Mesothelial cell of epicardium (in vitro differentiated cells): Measurements from ENCODE around the gene NOM1. TPM values are rescaled to one million over a fixed set of nuclear protein-coding genes. Genes with fewer than 3 reads are reported as not detected.

Experiments used
- DNase-seq, 2 experiments: peaks; one replicate each; pipeline ENCODE4 v3.0.0; 2021; ENCODE audit warnings: low spot score in 2 of 2; ENCODE audit not compliant: unreplicated experiment in 2 of 2
- H3K27ac Mint-ChIP-seq: 2 replicates; pipeline ENCODE4 v1.8.0; 2021; ENCODE audit warnings: mixed read lengths
- H3K27me3 Mint-ChIP-seq: 2 replicates; pipeline ENCODE4 v1.8.0; 2021; ENCODE audit warnings: low read depth, mixed read lengths
- H3K36me3 Mint-ChIP-seq: 2 replicates; pipeline ENCODE4 v1.8.0; 2021; ENCODE audit warnings: mixed read lengths
- H3K4me1 Mint-ChIP-seq: 2 replicates; pipeline ENCODE4 v1.8.0; 2021; ENCODE audit warnings: mixed read lengths
- H3K4me3 Mint-ChIP-seq: 2 replicates; pipeline ENCODE4 v1.8.0; 2021; ENCODE audit warnings: mild to moderate bottlenecking, moderate library complexity, mixed read lengths
- H3K9me3 Mint-ChIP-seq: 2 replicates; pipeline ENCODE4 v1.8.0; 2021; ENCODE audit warnings: mixed read lengths
- CTCF ChIP-seq: fragments of 200-600 bp; sonication (generic); IDR thresholded peaks from one replicate; pipeline ENCODE4 v1.5.0; 2021; ENCODE audit warnings: antibody characterized with exemption; ENCODE audit not compliant: unreplicated experiment
- total RNA-seq: library from RNA; stranded (reverse); gene quantifications from 3 replicates; pipeline ENCODE4 v1.2.1, GENCODE V29; 2021

Gene NOM1
- total RNA-seq, 1 donor from 2014 or later = 29.1 TPM

GRCh38 chr7:157018997-157019608, 69.6 kb downstream of the NOM1 start:
- DNase-seq = no peak
- Mint-ChIP-seq H3K27ac (no peak overlapping the region), H3K36me3 (no peaks in the 10 kb centered on the region), H3K27me3 (peaks cover 95% of the 10 kb centered on the region), H3K4me3 (peak overlapping the region; percentile 59), H3K9me3 (no peaks in the 10 kb centered on the region), H3K4me1 (peaks cover 6% of the 10 kb centered on the region)
- TF ChIP-seq CTCF = no peak

DNA sequence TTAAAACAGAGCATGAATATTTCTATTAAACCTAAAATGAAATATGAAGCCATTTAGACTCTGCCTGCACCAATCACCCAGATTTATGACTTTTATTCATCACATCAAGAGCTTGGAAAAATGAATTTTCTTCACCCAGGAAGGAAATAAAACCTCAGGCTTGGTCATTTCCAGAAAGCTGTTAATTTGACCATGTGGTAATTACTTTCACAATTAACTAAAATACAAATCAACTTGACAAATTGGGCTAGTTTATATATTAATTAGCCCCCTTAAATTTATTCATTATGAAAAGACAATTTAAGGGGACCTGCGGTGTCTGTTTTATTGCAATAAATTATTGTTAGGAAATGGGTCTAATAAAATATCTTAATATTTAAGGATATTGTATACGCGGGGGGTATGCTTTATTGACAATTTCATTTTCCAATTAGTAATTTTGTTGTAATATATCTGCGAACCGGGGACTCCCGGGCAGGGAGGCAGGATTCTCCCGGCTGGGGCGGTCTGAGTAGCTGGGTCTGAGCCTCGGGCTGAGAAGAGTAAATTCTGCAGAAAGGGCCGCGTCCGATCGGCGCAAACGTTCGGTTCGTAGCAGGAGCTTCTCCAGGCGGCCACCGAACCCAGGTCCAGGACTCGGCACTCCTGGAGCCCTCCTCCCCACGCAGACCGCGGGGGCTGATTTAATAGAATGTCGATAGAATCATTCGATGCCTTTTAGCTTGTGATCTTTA, 70.4 kb downstream of the NOM1 start:
- H3K27ac Mint-ChIP-seq = no peak overlapping the region
- H3K4me3 Mint-ChIP-seq = no peak overlapping the region
- H3K4me1 Mint-ChIP-seq = peaks cover 6% of the 10 kb centered on the region
- no peaks in the 10 kb centered on the region for H3K9me3 Mint-ChIP-seq
- H3K27me3 Mint-ChIP-seq = peaks cover 95% of the 10 kb centered on the region
- DNase-seq = no peak
- H3K36me3 Mint-ChIP-seq = no peaks in the 10 kb centered on the region
- TF ChIP-seq CTCF = no peak

GRCh38 chr7:157020514-157021070, 71.1 kb downstream of the NOM1 start:
- Mint-ChIP-seq H3K27ac (no peak overlapping the region), H3K9me3 (no peaks in the 10 kb centered on the region), H3K4me1 (peaks cover 6% of the 10 kb centered on the region), H3K27me3 (peaks cover 95% of the 10 kb centered on the region), H3K4me3 (no peak overlapping the region), H3K36me3 (no peaks in the 10 kb centered on the region)
- no peak for TF ChIP-seq CTCF
- no peak for DNase-seq

- no peak for TF ChIP-seq CTCF
- Mint-ChIP-seq H3K27me3 (peaks cover 95% of the 10 kb centered on the region), H3K36me3 (no peaks in the 10 kb centered on the region), H3K4me3 (no peak overlapping the region), H3K9me3 (no peaks in the 10 kb centered on the region), H3K27ac (no peak overlapping the region), H3K4me1 (peaks cover 6% of the 10 kb centered on the region)
- no peak for DNase-seq
Measured at GRCh38 chr7:157021071-157021870, 71.8 kb downstream of the NOM1 start.

DNA sequence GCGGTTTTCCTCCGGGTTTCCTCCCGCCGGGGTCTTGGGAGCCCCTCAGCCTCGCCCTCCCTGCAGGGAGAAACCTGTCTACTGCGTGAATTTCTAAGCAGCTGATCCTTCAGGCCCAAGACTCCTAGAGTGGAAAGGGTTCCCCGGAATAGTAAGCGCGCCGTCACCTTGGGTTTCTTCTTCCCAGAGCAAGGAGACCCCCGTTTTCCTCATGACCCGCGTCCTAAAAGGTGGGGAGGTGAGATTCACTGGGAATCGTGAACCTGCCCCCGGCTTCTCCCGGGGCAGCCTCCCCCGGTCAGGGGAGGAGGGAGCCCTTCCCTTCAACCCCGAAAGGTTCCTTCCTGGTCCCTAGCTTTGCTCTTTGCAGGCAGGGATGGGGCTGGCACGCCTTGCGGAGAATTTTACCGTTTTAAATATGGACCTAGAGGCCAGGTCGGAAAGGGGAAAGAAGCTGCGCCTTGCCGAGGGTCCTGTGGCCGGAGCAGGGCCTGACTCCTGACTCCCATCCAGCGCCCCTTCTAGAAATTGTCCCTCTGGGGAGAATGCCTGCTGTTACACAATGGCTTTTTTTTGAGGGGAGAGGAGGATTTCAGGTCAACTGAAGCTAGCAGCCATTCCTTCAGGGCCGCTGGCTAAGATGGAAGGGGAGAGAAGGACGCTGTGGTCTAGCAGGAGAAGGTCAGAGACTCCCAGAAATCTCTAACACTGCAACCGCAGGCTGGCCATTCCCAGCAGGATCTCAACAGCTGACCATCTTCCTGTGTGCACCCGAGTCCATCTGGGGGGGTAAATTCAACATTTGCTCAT, 72.6 kb downstream of the NOM1 start:
- Mint-ChIP-seq H3K4me1 (peaks cover 6% of the 10 kb centered on the region), H3K4me3 (no peak overlapping the region), H3K27ac (no peak overlapping the region), H3K27me3 (peaks cover 95% of the 10 kb centered on the region), H3K9me3 (no peaks in the 10 kb centered on the region), H3K36me3 (no peaks in the 10 kb centered on the region)
- TF ChIP-seq CTCF = no peak
- DNase-seq = no peak
